GM18907 (cell line): ENCODE results near the gene KIR3DL2.
"Not testable (repeated sequence)": the region's sequence is repeated elsewhere in the genome, so short reads cannot be mapped to it uniquely, and the experiment has no call there.

Experiments used
- ATAC-seq: cut with Tn5 transposase; IDR thresholded peaks from one replicate; pipeline ENCODE4 v1.9.1; 2021; ENCODE audit warnings: mild to moderate bottlenecking, moderate library complexity; ENCODE audit not compliant: unreplicated experiment

The KIR3DL2 gene

GRCh38 chr19:54850061-54850640 lies at the start of gene KIR3DL2:
TSS of gene KIR3DL2 (plus strand) at chr19:54850443. CDS start at chr19:54850476, 33 bp downstream.
- ATAC-seq = not testable (repeated sequence)

GRCh38 chr19:54803410-54803809 lies 46.8 kb upstream of the KIR3DL2 start, which contains the start of gene KIR2DL4:
TSS of gene KIR2DL4 (plus strand) at chr19:54803610. CDS start at chr19:54803652, 42 bp downstream.
- no peak for ATAC-seq

- ATAC-seq = no peak
Measured at GRCh38 chr19:54804101-54804500, 46.1 kb upstream of the KIR3DL2 start.

GRCh38 chr19:54804571-54804970 lies 45.7 kb upstream of the KIR3DL2 start:
- no peak for ATAC-seq

- no peak for ATAC-seq
Measured at GRCh38 chr19:54805665-54806515, 44.4 kb upstream of the KIR3DL2 start.

- no peak for ATAC-seq
Measured at GRCh38 chr19:54806516-54806838, 43.8 kb upstream of the KIR3DL2 start.

- ATAC-seq = not testable (repeated sequence)
Measured at GRCh38 chr19:54814571-54814970, 35.7 kb upstream of the KIR3DL2 start.

- ATAC-seq = not testable (repeated sequence)
Measured at GRCh38 chr19:54816251-54816650, 34.0 kb upstream of the KIR3DL2 start, which contains the start of gene KIR3DL1. TSS of gene KIR3DL1 (plus strand) at chr19:54816468.

- ATAC-seq = no peak
Measured at GRCh38 chr19:54817670-54818536, 32.3 kb upstream of the KIR3DL2 start.

GRCh38 chr19:54824416-54824815 lies 25.8 kb upstream of the KIR3DL2 start:
- ATAC-seq = not testable (repeated sequence)

GRCh38 chr19:54825326-54825725 lies 24.9 kb upstream of the KIR3DL2 start:
- not testable (repeated sequence) for ATAC-seq

- not testable (repeated sequence) for ATAC-seq
Measured at GRCh38 chr19:54828064-54828463, 22.2 kb upstream of the KIR3DL2 start.

- ATAC-seq = not testable (repeated sequence)
Measured at GRCh38 chr19:54832496-54832895, 17.7 kb upstream of the KIR3DL2 start, which contains the start of gene KIR2DS4. TSS of gene KIR2DS4 (plus strand) at chr19:54832676.

- not testable (repeated sequence) for ATAC-seq
Measured at GRCh38 chr19:54835126-54835525, 15.1 kb upstream of the KIR3DL2 start.

- not testable (repeated sequence) for ATAC-seq
Measured at GRCh38 chr19:54837522-54837921, 12.7 kb upstream of the KIR3DL2 start.

GRCh38 chr19:54843171-54843570 lies 7.1 kb upstream of the KIR3DL2 start:
- not testable (repeated sequence) for ATAC-seq

- no peak for ATAC-seq
Measured at GRCh38 chr19:54850930-54851329, 687 bp downstream of the KIR3DL2 start.

GRCh38 chr19:54851353-54851752 lies 1.1 kb downstream of the KIR3DL2 start:
- no peak for ATAC-seq

GRCh38 chr19:54855241-54855640 lies 5.0 kb downstream of the KIR3DL2 start:
- ATAC-seq = not testable (repeated sequence)

GRCh38 chr19:54858476-54858875 lies 8.2 kb downstream of the KIR3DL2 start:
- not testable (repeated sequence) for ATAC-seq

GRCh38 chr19:54859421-54859820 lies 9.2 kb downstream of the KIR3DL2 start:
- not testable (repeated sequence) for ATAC-seq
